GM19324 (cell line): ENCODE results near the gene A2ML1.
"Not testable (repeated sequence)": the region's sequence is repeated elsewhere in the genome, so short reads cannot be mapped to it uniquely, and the experiment has no call there.

ENCODE experiments used
- ATAC-seq: cut with Tn5 transposase; IDR thresholded peaks from one replicate; pipeline ENCODE4 v1.9.1; 2021; ENCODE audit warnings: mild to moderate bottlenecking, moderate library complexity; ENCODE audit not compliant: unreplicated experiment, low FRiP score

The A2ML1 gene

DNA sequence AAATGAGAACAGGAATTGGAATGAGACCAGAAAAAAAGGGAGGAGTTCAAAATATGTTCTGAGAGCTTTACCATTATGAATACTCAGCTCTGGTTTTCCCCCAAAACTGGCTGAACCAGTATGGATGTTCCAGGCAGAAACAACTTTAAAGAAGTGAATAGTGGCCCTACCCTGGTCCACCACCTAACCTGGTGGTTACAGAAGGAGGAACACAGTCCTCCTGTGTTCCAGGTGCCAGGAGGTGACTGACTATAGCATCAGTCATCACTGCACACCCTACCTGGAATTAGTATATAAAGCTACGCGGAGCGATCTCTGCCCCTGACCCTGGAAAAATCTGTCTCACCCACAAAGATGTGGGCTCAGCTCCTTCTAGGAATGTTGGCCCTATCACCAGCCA, at the start of gene A2ML1:
A2ML1 (plus strand) TSS at position 324 of the 400 bp plus-strand sequence; CDS start at position 355, 31 bp downstream.
- ATAC-seq = no peak

DNA sequence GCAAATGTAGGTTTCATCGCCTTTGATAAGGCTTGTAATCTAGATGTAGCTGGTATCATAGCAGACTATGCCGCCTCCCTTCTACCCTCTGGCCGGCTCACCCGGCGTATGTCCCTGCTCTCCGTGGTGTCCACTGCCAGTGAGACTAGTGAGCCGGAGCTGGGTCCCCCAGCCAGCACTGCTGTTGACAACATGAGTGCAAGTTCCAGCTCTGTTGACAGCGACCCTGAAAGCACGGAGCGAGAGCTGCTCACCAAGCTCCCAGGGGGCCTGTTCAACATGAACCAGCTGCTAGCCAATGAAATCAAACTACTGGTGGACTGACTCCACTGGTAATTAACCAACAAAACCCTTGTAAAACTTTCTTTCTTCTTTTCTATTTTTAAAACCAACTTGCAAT, 49.0 kb upstream of the A2ML1 start:
- no peak for ATAC-seq

DNA sequence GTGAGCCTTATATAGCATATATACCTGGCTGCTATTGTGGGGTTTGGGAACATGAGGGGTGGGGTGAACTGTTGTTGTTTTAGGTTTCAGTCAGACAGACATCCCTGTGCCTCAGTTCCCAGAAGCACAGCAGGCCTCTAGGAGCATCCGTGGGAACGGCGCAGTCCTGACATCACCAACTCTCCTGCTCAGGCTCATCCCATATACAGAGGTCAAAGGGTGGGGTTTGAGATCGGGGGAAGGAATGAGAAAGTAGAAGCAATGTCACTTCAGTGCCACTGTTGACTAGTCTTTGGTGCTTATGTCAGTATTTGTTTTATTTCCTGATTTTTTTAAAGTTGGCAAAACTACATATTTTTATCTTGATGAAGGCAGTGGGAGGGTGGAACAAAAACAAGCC, 43.1 kb upstream of the A2ML1 start:
- ATAC-seq = no peak

DNA sequence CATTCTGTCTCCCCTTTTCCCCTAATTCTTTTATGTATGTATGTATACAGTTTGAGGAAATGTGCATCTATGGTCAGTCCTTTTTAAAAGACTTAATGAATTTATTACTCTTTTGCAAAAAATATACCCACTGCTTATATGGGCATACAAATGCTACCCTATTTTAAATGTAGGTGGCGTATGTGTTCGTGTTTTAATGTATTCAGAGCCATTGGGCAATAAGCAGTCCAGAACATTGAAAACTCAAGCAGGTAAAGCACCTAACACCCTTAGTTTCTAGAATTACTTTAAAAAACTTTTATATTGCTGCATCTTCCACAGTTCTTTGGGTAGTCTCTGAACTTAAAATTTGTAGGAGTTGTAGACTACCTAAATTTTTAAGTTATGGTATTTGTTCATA, 42.6 kb upstream of the A2ML1 start:
- ATAC-seq = no peak

DNA sequence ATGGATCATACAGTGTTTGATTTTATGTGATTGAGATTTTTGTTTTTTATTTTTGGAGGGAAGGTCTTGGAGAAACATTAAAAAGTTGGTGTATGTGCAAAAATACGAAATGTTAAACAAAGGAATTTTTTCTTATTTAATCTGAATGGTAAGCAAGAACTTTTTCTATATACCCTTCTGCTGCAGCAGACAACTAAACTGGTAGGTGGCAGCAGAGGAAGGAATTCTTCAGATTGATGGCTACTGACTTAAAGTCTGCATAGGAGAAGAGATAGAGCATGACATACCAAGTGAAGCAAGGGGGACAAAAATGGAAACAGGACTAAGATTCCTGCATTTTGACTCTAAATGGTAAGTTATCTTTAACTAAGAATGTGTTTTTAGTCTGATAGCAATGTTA, 42.0 kb upstream of the A2ML1 start:
- no peak for ATAC-seq

DNA sequence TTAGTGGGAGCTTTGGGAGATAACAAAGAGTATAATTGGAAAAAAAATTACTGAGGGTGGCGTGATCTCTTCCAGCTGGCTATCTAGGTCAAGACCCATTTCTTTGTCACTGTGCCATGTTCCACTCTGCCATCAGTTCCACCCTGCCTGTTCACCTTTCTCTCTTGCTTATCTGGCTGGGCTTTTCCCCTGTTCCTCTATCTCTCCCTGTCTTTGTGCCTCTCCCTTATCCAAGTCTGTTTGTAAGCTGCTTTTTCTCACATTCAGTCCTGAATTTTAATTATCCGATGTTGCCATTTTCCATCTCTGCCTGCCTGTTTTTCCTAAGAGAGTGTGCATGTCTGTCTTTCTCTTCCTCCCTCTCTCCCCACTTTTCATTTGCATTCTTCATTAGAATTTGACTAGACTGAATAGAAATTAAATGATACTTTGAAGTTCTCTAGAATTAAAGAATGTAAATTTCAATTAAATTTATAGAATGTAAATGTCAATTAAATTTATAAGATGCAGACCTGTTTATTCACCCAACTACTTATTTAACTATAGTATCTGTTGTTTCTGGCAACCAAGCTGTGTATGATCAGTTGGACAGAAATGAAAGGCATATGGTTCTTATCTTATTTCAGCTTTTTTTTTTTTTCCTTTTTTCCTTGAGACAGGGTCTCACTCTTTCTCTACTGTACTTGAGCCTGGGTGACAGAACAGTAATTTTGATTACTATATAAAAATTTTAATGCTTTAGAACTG, 40.9 kb upstream of the A2ML1 start:
- no peak for ATAC-seq

DNA sequence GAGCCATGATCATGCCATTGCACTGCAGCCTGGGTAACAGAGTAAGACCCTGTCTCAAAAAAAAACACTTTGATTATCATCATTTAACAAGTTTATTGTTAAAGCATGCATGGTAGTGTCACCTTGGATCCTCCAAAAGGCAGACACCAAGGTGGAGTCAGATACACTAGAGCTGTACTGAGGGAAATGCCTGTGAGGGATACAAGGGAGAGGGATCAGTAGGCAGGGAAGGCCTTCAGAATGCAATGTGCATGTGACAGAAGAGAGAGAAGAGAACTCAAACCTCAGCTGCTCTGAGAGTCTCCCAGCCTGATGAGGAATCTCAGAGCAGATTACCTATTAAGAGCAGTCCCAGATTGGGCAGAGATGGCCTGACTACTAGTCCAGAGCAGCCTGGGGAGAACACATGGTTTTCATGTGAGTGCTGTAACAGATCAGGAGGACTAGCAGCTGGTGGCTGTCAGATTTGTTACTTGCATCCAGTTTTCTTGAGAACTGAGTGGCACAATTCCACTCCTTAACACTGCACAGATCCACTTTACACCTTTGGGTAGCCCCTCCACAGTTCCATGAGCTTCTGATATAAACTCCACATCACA, 38.0 kb upstream of the A2ML1 start:
- ATAC-seq = no peak

DNA sequence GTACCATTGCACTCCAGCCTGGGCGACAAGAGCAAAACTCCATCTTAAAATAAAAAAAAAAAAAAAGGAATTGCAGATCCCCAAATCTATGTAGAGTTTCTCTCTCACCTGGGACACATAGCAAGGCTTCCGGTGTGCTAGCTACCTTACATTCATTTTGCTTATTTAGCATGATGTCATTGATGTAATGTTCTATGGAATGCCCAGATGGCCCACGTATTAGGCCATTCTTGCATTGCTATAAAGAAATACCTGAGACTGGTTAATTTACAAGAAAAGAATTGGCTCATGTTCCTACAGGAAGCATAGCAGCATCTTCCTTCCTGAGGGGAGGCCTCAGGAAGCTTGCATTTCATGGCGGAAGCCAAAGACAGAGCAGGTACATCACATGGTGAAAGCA, 36.9 kb upstream of the A2ML1 start:
- ATAC-seq = no peak

DNA sequence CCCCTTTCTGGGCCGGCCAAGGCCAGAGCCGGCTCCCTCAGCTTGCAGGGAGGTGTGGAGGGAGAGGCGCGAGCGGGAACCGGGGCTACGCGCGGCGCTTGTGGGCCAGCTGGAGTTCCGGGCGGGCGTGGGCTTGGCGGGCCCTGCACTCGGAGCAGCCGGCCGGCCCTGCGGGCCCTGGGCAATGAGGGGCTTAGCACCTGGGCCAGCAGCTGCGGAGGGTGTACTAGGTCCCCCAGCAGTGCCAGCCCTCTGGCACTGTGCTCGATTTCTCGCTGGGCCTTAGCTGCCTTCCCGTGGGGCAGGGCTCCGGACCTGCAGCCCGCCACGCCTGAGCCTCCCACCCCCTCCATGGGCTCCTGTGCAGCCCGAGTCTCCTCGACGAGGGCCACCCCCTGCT, 35.2 kb upstream of the A2ML1 start:
- ATAC-seq = not testable (repeated sequence)

DNA sequence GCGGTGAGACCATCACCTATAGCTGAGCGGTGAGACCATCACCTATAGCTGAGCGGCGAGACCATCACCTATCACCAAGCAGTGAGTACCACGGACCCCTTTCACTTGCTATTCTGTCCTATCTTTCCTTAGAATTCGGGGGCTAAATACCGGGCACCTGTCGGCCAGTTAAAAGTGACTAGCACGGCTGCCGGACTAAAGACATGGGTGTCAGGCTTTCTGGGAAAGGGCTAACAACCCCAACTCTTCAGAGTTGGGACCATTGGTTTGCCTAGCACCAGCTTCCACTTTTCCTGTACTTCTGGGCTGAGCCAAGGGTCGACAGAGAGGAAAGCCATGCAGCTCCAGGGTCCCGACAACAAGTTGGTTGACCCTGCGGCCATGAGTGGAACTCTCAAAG, 33.7 kb upstream of the A2ML1 start:
- not testable (repeated sequence) for ATAC-seq

DNA sequence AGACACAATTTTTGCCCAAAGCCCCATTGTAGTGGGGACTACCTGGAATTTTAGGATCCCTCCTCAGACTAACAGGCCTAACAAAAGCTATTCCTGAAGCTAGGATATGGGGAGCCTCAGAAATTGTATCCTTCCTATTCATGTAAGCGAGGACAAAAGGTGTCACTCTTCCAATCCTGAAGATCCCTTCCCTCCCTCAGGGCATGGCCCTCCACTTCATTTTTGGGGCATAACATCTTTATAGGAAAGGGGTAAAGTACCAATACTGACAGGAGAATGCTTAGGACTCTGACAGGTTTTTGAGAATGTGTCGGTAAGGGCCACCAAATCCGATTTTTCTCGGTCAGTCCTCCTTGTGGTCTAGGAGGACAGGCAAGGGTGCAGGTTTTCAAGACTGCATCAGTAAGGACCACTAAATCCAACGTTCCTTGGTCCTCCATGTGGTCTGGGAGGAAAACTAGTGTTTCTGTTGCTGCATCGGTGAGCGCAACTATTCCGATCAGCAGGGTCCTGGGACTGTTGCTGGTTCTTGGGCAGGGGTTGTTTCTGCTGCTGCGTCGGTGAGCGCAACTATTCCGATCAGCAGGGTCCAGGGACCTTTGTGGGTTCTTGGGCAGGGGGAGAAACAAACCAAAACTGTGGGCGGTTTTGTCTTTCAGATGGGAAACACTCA, 32.9 kb upstream of the A2ML1 start:
- ATAC-seq = not testable (repeated sequence)

DNA sequence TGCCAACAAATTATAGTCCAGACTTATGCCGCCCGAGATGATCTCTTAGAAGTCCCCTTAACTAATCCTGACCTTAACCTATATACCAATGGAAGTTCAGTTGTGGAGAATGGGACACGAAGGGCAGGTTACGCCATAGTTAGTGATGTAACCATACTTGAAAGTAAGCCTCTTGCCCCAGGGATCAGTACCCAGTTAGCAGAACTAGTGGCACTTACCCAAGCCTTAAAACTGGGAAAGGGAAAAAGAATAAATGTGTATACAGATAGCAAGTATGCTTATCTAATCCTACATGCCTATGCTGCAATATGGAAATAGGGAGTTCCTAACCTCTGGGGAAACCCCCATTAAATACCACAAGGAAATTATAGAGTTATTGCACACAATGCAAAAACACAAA, 29.2 kb upstream of the A2ML1 start:
- ATAC-seq = not testable (repeated sequence)

DNA sequence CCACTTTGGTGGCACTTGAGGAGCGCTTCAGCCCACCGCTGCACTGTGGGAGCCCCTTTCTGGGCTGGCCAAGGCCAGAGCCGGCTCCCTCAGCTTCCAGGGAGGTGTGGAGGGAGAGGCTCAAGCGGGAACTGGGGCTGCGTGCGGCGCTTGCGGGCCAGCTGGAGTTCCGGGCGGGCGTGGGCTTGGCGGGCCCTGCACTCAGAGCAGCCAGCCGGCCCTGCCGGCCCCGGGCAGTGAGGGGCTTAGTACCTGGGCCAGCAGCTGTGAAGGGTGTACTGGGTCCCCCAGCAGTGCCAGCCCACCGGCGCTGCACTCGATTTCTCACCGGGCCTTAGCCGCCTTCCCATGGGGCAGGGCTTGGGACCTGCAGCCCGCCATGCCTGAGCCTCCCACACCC, 27.8 kb upstream of the A2ML1 start:
- not testable (repeated sequence) for ATAC-seq

DNA sequence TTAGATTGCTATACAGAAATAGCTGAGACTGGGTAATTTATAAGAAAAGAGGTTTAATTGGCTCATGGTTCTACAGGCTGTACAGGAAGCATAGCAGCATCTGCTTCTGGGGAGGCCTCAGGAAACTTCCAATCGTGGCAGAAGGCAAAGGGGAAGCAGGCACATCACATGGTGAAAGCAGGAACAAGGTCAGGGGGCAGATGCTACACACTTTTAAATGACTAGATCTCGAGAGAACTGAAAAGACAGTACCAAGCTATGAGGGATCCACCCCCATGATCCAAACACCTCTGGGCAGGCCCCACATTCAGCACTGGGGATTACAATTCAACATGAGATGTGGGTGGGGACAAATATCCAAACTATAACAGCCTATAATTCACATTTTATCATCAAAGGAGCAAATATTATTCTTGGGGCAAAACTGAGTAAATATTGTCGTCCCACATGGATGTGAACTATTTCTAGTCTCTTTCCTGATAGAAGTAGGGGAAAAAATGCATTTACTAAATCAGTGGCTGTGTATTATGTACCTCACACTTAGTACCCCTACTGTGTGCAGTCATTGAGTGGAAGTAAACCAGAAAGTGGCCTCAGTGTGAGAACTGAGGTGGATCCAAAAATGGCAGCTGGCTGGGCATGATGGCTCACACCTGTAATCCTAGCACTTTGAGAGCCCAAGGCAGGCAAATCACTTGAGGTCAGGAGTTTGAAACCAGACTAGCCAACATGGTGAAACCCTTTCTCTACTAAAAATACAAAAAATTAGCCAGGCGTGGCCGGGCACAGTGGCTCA, 25.4 kb upstream of the A2ML1 start:
- ATAC-seq = no peak

DNA sequence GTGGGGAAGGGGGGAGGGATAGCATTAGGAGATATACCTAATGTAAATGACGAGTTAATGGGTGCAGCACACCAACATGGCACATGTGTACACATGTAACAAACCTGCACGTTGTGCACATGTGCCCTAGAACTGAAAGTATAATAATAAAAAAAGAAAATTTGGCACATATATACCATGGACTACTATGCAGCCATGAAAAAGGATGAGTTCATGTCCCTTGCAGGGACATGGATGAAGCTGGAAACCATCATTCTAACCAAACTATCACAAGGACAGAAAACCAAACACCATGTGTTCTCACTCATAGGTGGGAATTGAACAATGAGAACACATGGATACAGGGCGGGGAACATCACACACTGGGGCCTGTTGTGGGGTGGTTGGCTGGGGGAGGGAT, 21.2 kb upstream of the A2ML1 start:
- not testable (repeated sequence) for ATAC-seq

DNA sequence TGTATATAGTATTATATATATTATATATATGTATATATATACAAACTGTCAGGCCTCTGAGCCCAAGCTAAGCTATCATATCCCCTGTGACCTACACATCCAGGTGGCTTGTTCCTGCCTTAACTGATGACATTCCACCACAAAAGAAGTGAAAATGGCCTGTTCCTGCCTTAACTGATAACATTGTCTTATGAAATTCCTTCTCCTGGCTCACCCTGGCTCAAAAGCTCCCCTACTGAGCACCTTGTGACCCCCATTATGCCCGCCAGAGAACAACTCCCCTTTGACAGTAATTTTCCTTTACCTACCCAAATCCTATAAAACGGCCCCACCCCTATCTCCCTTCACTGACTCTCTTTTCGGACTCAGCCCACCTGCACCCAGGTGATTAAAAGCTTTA, 17.6 kb upstream of the A2ML1 start:
- ATAC-seq = not testable (repeated sequence)

DNA sequence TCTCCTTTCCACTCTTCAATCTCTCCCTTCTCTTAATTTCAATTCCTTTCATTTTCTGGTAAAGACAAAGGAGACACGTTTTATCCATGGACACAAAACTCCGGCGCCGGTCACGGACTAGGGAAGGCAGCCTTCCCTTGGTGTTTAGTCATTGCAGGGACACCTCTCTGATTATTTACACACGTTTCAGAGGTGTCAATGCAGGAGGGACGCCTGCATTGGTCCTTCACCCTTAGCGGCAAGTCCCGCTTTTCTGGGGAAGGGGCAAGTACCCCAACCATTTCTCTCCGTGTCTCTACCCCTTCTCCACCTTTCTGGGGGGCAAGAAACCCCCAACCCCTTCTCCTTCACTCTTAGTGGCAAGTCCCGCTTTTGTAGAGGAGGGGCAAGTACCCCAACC, 16.9 kb upstream of the A2ML1 start:
- not testable (repeated sequence) for ATAC-seq

DNA sequence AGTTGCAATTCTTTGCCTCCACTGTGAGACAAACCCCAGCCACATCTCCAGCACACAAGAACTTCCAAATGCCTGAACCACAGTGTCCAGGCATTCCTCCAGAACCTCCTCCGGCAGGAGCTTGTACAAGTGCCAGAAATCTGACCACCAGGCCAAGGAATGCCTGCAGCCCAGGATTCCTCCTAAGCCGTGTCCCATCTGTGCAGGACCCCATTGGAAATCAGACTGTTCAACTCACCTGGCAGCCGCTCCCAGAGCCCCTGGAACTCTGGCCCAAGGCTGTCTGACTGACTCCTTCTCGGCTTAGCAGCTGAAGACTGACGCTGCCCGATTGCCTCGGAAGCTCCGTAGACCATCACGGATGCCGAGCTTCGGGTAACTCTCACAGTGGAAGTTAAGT, 15.3 kb upstream of the A2ML1 start:
- ATAC-seq = not testable (repeated sequence)

DNA sequence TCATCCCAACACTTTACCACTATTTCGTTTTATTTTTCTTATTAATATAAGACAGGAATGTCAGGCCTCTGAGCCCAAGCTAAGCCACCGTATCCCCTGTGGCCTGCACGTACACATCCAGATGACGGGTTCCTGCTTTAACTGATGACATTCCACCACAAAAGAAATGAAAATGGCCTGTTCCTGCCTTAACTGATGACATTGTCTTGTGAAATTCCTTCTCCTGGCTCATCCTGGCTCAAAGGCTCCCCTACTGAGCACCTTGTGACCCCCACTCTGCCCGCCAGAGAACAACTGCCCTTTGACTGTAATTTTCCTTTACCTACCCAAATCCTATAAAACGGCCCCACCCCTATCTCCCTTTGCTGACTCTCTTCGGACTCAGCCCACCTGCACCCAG, 12.3 kb upstream of the A2ML1 start:
- not testable (repeated sequence) for ATAC-seq

DNA sequence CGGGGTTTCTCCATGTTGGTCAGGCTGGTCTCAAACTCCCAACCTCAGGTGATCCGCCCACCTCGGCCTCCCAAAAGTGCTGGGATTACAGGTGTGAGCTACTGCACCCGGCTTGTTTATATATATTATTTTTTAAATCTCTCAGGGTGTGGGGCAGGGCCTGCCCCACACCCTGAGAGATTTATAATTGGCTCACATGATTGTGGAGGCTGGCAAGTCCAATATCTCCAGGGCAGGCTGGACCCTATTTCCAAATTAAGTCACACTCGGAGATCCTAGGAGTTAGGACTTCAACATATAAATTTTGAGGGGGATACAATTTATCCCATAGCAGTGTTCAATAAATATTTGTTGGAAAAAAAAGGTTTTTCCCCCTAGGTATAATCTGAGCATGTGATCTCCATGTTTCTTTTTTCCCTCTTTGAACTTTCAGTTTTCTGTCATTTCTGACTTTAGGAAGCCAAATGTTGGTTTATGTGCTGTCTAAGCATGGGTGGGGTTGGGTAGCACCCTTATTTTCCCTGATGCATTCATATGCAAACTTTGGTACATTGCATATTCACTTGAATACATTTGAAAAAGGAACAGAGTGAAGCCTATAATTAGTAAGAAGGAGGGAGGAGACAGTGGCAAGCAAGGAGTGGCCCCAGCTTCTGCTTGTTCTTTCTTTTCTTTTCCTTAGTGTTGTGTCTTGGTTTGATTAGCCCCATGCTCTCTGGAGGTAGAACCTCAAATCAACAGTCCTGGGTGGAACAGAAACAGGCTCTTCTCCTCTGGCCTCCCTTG, 8.7 kb upstream of the A2ML1 start:
- no peak for ATAC-seq
